Measurements from ENCODE around the gene AP3B1.

AP3B1 gene

DNA sequence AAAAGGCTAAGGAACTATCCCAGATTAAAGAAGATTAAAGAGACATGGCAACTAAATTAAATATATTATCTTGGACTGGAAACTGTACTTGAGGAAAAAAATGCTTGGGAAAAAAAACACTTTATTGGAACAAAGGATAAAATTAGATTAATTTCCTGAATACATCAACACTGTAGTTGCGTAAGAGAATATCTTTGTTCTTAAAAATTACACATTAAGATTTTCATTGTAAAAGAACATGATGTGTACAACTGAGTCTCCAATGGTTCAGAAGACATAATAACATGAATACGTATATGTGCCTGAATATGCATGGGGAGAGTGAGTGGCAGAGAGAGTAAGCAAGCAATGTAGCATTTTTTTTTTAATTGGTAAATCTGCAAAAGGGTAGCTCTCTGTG lies 2.8 kb downstream of the AP3B1 start:
- DNase-seq (ENCODE audit: low spot score), result no peak

DNA sequence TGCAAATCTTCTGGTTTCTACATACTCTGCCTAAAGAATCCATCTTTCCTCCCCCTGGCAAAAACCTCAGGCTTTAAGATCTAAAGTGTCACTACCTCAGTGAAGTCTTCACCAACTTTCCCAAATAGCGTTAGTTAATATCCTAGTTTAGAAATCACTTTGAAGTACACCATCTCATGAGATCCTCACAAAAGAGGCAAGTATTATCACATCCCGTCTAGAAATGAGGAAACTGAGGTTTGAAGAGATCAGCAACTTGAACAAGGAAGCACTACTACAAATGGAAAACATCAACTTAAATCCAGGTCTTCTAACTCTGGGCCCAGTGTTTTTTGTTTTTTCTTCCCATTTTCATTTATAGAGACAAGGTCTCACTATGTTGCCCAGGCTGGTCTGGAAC lies 4.6 kb downstream of the AP3B1 start:
- no peak for DNase-seq (ENCODE audit: low spot score)

DNA sequence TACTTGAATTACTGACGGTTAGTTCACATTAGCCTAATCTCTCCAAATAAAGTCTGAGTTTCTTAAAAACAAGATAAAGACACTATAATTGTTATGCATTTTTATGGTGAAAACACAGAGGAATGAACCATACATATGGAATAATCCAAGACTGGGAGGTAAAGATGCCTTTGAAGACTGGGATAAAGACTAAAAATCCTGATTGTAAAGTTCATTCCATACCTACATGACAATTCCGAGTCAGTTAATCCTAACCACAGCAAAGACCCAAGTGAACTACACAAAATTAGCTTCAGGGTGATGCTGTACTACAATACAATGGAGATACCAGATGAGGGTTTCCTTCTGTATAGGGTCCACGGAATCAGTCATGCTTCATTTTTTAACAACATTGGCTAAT lies 6.3 kb downstream of the AP3B1 start:
- no peak for DNase-seq (ENCODE audit: low spot score)

DNA sequence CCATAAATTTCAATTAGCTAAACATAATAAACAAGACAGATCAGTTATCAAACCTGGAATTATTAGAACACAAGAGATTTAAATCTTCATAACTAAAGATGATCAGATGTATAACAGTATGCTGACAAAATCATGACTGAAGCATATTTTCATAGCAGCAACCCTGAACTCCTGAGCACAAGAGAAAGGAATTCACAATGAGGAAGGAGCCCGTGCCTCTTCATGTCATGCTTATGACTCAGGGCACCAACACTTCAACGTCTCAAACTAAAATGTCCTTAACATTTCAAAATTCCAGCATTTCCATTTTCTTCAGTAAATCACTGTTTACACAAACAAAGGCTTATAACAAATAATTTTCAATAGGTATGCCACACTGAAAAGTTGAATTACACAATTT lies 6.7 kb downstream of the AP3B1 start:
- DNase-seq (ENCODE audit: low spot score), result no peak

DNA sequence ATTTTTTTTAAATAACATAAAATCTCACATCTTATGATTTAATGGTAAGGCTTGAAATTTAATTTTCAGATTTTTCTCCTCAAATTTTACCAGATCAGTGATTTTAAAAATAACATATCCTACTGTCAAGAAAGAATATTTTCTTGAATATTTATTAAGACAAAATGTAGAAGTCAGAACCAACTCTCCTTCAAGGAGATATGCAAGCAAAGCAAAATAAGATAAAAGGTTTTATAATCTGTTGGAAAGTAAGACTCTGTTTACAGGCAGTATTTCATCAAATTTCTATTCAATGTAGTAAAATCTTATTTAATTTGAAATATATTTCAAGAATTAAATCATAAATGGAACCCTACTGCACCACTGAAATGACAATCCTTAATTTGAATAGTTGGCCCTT lies 7.3 kb downstream of the AP3B1 start:
- DNase-seq (ENCODE audit: low spot score), result no peak

DNA sequence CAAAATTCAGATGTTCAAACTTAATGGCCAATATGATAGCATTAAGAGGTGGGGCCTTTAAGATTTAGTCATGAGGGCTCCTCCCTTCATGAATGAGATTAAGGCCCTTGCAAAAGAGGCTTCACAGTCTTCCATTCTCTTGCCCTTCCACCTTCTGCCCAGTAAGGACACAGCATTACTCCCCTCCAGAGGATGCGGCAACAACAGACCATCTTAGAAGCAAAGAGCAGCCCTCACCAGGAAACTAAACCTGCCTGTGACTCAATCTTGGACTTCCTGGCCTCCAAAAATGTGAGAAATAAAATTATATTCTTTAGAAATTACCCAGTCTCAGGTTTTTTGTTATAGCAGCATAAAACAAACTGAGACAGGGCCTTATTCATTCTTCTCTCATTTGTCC lies 8.2 kb downstream of the AP3B1 start:
- DNase-seq (ENCODE audit: low spot score), result no peak

DNA sequence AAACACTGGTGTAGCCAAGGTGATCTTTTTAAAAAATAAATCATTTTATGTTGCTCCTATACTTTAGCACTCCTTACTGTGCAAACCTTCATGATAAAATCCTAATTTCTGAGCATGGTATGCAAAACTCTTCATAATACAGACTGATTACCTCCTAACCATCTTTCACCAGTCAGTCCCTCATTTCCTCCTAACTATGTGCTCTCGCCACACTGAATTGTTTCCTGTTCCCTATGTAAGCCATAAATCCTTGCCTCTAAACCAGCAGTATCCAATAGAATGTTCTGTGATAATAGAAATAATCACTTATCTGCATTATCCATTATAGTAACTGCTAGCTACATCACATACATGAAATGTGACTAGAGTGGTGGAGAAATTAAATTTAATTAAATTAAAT lies 10.7 kb downstream of the AP3B1 start:
- no peak for DNase-seq (ENCODE audit: low spot score)

DNA sequence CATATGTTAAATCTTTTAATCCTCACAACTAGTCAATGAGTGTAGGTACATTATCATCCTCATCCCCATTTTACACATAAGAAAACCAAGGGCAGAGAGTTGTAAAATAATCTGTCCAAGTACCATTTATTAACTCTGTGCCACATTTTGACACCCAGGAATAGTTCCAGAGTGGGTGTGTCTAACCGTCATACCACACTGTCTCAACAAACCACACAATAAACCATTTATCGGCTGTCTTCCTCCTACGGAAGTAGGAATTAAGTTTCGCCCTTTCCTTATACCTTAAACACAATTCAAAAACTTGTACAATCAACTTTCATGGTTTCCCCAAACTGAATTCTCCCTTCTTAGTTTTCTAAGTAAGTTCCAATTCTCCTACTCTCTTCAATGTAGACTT lies 11.4 kb downstream of the AP3B1 start:
- no peak for DNase-seq (ENCODE audit: low spot score)

DNA sequence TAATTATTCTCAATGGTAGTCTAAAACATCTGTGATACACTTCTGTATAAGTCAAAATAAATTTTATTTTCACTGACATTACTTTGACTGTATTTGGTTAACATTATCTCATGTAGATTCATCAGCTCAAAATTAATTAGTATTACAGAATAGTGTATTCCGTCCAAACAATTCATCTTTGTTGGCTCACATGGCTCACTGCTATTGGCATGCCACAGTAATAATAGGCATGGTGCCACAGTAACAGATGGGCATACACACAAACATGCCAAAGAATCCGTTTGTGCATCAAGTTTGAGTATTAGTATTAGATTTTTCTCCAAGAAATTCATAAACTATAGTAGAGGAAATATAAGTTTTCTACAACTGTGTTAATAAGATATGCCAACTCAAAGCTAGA lies 14.2 kb downstream of the AP3B1 start:
- DNase-seq (ENCODE audit: low spot score), result peak; percentile 85

DNA sequence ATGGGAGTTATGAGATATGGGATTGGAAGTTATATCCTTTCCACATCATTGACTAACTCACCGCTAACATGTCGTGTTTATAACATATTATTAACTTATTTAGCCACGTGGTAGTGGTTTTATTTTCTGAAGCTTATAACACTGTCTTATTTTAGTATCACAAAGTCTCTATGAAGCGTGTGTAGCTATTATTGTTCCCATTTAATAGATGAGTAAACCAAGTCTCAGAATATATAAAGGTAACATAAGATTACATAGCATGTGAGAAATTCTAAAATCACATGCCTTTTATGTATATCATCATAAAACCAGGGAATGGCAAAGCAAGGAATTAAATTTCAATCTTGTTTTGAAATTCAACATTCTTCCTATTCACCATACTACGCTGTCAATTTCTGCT lies 15.3 kb downstream of the AP3B1 start:
- no peak for DNase-seq (ENCODE audit: low spot score)

DNA sequence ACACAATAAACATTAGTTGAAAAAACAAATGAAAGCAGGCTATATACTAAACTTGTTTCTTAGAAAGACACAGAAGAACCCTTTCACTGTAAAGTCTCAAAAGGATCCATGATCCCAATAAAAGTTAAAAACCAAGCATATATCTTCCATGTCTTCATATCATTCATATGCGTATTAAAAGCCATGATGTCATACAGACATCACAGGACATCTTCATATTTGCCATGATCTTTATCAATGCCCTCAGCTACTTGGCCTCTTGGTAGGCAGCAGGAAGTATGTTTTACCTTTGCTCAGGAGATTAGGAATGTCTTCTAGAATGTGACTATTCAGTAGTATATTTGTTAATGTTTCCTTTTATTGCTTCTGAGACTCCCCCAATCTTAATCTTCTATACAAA lies 16.8 kb downstream of the AP3B1 start:
- DNase-seq (ENCODE audit: low spot score), result no peak

DNA sequence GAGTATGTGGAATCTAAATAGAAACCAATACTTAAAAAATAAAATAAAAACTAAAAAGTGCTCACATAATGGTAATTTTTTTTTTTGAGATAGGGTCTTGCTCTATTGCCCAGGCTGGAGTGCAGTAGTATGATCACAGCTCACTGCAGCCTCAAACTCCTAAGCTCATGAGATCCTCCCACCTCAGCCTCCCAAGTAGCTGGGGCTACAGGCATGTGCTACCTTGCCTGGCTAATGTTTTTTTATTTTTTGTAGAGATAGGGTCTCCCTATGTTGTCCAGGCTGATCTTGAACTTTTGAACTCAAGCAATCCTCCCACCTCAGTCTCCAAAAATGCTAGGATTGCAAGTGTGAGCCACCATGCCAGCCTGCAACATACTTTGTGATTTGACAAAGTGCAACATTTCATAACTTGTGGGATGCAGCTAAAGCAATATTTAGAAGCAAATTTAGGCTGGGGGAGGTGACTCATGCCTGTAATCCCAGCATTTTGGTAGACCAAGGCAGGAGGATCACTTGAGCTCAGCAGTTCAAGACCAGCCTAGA lies 18.4 kb downstream of the AP3B1 start:
- DNase-seq (ENCODE audit: low spot score), result no peak

DNA sequence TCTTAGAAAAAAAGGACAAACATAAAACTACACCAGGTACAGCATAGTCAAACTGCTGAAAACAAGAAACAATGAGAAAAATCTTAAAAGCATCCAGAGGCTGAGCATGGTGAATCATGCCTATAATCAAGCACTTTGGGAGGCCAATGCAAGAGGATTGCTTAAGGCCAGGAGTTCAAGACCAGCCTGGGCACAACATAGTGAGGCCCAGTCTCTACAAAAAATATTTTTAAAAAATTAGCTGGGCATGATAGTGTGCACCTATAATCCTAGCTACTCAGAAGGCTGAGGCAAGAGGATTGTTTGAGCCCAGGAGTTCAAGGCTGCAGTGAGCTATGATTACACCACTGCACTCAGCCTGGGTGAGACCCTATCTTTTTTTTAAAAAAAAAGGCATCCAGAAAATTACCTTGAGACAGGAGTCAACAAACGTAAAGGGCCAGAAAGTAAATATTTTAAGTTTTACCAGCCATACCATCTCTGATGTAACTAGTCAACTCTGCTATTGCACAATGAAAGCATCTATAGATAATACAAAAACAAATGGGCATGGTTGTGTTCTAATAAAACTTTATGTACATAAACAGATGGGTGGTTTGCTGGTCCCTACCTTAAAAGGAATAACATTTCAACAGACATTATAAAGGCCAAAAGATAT lies 19.8 kb downstream of the AP3B1 start:
- no peak for DNase-seq (ENCODE audit: low spot score)

DNA sequence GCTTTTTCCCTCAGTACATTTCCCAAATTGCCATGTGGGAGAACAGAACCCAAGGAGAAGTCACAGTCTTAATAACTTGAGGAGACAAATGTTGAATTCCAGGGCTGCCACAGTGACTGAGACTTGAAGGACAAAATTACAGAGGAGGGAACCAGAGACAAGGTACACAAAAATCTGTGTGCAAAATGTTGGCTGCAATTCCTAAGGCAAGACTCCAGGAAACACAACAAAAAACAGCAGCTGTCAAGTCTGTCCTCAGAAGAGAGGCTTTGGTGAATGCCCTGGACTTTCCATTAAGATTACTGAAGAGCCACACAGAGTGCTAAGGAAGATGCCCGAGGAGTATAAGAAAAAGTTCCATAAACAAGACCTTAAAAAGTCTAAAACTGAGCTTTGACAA lies 21.1 kb downstream of the AP3B1 start:
- DNase-seq (ENCODE audit: low spot score), result no peak

DNA sequence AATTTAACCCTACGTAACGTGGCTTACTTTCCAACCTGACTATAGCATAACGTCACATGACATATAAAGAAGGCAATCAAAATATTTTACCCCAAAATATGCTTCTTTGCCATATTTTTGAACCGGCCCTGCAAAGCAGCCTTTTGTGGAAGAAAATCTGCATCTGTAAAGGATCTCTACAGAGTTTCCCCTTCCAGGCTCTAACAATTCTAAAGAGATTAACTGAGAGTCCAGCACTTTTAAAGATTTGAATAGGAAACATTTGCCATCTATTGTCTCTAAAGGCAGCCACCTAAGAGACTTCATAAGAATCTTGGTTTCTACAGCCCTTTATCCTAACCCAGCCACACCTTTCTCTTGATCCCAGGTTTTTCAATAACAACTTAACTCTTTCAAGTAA lies 22.7 kb downstream of the AP3B1 start:
- no peak for DNase-seq (ENCODE audit: low spot score)

DNA sequence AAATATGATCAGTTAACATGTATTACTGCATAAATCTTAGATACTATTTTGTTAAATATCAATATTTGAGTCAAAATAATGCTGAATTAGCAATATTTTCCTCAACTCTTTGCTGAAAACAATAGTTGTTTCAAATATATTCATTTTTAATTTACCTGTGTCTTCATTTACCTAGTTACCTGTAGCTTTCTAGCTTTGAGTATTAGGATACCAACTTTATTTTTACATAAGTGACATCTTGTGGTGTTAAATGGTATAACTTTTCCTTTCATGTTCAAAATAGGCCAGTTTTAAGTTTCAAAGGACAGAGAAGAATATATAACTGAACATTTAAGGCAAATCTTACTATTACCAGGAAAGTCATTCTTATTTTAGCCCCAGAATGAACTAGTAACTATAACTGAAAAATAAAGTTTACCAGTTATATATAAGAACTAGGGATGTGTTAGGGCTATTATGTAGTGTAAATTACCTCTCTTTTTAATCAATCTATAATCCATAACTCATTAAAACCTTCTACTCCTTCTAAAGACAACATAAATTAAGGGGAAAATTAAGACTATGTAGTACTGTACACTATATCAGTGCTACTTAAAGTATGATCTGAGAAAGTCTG lies 25.3 kb downstream of the AP3B1 start:
- no peak for DNase-seq (ENCODE audit: low spot score)

DNA sequence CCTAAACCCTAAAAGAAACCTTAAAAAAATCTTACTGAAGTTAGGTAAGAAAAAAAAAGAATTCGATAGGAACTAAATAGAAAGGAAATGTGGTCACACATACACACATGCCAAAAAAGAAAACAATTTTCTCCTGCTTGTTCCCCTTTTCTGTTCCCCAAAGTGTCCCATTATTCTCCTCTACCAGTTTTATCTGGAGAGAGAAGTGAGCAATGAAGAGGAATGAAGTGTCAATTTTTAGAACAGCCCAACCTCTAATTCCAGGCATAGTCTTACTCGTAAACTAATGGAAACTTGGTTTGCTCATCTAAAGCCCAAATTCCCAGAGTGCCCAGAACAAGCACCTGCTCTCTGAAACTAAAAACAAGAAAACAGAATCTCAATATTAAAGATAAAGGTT lies 26.1 kb downstream of the AP3B1 start:
- DNase-seq (ENCODE audit: low spot score), result peak; percentile 50

DNA sequence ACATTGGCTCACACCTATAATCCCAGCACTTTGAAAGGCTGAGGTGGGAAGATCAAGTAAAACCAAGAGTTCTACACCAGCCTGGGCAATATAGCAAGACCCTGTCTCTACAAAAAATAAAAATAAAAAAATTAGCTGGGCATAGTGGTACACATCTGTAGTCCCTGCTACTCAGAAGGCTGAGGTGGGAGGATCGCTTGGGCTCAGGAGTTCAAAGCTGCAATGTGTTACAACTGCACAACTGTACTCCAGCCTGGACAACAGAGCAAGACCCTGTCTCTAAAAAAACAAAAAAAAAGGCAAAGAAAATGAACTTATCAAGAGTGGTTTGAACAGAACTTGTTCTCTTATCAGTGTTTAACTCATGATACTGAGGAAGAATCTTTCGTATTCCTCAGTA lies 29.3 kb downstream of the AP3B1 start:
- no peak for DNase-seq (ENCODE audit: low spot score)

DNA sequence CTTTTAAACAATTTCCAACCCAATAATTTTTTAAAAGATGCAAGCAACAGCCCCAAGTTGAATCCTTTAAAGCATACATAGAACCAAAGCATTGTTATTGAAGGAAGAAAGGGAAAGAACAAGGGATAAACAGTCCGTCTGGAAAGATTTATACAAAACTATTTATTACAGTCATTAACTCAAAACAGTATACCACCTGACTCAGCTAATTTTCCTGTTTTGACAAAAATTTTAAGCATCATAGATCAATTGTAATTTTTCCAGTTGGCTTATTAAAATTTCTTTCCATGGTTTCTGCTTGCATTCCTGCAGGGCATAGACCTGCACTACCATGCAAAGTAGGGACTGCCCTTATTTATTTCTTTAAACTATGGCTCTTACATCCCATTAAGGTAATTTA lies 29.9 kb downstream of the AP3B1 start:
- DNase-seq (ENCODE audit: low spot score), result no peak

DNA sequence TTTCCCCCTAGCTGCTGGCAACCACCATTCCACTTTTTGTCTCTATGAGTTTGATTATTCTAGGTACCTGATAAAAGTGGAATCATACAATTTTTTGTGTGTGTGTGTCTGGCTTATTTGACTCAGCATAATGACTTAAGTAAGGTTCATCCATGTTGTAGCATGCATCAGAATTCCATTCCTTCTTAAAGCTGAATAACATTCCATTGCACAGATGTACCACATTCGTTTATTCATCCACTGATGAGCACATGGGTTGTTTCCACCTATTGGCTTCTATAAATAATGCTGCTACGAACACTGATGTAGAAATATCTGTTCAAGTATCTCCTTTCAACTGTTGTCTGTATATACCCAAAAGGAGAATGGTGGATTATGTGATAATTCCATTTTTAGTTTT lies 33.7 kb downstream of the AP3B1 start:
- DNase-seq (ENCODE audit: low spot score), result no peak

DNA sequence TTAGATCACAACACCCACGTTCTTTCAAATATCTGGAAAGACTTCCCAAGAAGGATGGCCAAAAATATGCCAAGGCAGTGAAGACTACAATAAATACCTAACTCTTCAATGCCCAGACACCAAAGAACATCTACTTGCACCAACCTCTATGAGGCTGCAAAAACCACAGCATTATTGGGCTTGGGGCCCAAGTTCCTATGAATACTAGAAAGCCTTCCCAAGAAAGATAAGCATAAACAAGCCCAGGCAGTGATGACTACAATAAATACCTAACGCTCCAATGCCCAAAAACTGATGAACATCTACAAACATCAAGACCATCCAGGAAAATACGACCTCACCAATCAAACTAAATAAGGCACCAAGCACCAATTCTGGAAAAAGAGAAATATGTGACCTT lies 41.3 kb downstream of the AP3B1 start:
- no peak for DNase-seq (ENCODE audit: low spot score)

DNA sequence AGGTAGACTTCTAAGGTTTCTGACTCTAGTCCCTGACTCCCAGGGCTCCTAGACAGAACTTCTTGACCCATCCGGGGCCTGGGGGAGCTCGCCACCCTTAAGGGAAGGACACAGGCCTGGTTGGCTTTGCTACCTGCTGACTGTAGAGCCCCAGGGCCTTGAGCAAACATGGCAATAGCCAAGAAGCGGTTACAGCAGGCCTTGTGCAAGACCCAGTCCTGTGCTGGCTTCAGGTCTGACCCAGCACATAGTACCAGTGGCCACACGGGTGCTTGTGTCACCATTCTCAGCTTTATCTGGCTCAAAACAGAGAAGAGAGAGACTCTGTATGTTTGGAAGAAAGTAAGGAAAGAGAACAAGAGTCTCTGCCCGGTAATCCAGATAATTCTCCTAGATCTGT lies 41.8 kb downstream of the AP3B1 start:
- no peak for DNase-seq (ENCODE audit: low spot score)

DNA sequence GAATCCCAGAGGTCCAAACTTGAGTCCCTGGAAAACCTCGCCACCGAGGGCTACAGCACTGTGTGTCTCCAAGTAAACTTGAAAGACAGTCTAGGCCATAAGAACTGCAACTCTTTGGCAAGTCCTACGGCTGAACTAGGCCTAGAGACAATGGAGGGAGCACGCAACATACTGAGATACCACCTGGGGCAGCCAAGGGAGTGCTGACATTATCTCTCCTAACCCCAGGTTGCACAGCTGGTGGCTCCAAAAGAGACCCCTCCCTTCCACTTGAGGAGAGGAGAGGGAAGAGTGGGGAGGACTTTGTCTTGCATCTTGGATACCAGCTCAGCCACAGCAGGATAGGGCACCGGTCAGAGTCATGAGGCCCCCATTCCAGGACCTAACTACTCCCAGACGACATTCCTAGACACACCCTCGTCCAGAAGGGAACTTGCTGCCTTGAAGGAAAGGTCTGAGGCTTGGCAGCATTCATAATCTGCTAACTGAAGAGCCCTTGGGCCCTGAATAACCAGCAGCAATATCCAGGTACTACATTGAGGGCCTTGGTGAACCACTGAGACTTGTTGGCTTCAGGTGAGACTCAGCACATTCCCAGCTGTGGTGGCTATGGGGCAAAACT lies 42.7 kb downstream of the AP3B1 start:
- DNase-seq (ENCODE audit: low spot score), result no peak

DNA sequence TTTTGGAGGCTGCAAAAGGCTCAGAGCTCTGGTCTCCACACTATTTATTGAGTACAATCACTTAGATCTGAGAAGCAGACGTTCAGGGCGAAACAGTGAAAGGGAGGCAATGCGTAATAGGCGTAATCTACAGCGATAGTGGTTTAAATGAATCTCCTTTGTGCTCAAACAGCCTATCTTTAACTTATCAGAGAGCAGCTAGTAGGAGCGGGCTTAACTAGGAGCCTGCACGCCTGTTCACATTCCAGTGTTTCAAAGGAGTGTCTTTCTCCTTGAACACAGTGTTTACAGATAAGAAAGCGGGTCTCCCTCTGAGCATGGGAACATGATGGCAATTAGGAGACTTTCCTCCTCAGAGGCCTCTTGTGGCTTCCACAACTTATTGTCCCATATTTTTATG lies 49.4 kb downstream of the AP3B1 start:
- no peak for DNase-seq (ENCODE audit: low spot score)

All from pons (tissue), 1 donor.